ENCODE measurements around the gene PLCL2.

Gene PLCL2

GRCh38 chr3:16982460-16982859 is 97.7 kb downstream of the PLCL2 start:
- over 99% methylated on average over 5 of the region's 6 CpGs for WGBS
- Histone ChIP-seq H3K27ac (ENCODE audit: low read depth, low read length) (no peak overlapping the region), H3K4me1 (ENCODE audit: insufficient read depth, low read length) (no peaks in the 10 kb centered on the region), H3K9me3 (ENCODE audit: insufficient read depth, low read depth, low read length) (no peaks in the 10 kb centered on the region; the same call in 1 of the 2 replicates), H3K4me3 (ENCODE audit: low read length) (no peak overlapping the region), H3K9ac (ENCODE audit: low read depth, low read length) (no peak overlapping the region), H3K36me3 (ENCODE audit: insufficient read depth, low read length) (no peaks in the 10 kb centered on the region), H3K27me3 (ENCODE audit: insufficient read depth, low read length) (no peaks in the 10 kb centered on the region)

GRCh38 chr3:16985608-16986007 is 100.9 kb downstream of the PLCL2 start:
- no peak overlapping the region for H3K9ac ChIP-seq (ENCODE audit: low read depth, low read length)
- H3K9me3 ChIP-seq (ENCODE audit: insufficient read depth, low read depth, low read length), result no peaks in the 10 kb centered on the region
- no peaks in the 10 kb centered on the region for H3K36me3 ChIP-seq (ENCODE audit: insufficient read depth, low read length)
- no peak overlapping the region for H3K4me3 ChIP-seq (ENCODE audit: low read length)
- no peaks in the 10 kb centered on the region for H3K27me3 ChIP-seq (ENCODE audit: insufficient read depth, low read length)
- no peak overlapping the region for H3K27ac ChIP-seq (ENCODE audit: low read depth, low read length)
- no peaks in the 10 kb centered on the region for H3K4me1 ChIP-seq (ENCODE audit: insufficient read depth, low read length)
- WGBS, result 96% methylated on average over 2 of the region's 2 CpGs

- no peaks in the 10 kb centered on the region for H3K4me1 ChIP-seq (ENCODE audit: insufficient read depth, low read length)
Observed at GRCh38 chr3:16987141-16987540, 102.4 kb downstream of the PLCL2 start.

GRCh38 chr3:16990163-16990562 is 105.4 kb downstream of the PLCL2 start:
- H3K27ac ChIP-seq (ENCODE audit: low read depth, low read length), result no peak overlapping the region
- 95% methylated on average over 1 of the region's 1 CpG for WGBS
- H3K9ac ChIP-seq (ENCODE audit: low read depth, low read length), result no peak overlapping the region
- H3K4me1 ChIP-seq (ENCODE audit: insufficient read depth, low read length), result peaks cover 9% of the 10 kb centered on the region; the same call in 1 of the 2 replicates
- no peak overlapping the region for H3K4me3 ChIP-seq (ENCODE audit: low read length)
- no peaks in the 10 kb centered on the region for H3K36me3 ChIP-seq (ENCODE audit: insufficient read depth, low read length)
- H3K9me3 ChIP-seq (ENCODE audit: insufficient read depth, low read depth, low read length), result no peaks in the 10 kb centered on the region
- peaks cover 1% of the 10 kb centered on the region; the same call in 1 of the 2 replicates for H3K27me3 ChIP-seq (ENCODE audit: insufficient read depth, low read length)

More at GRCh38 chr3:16987141-16987540, 102.4 kb downstream of the PLCL2 start:
- Histone ChIP-seq H3K9ac (ENCODE audit: low read depth, low read length) (no peak overlapping the region), H3K36me3 (ENCODE audit: insufficient read depth, low read length) (no peaks in the 10 kb centered on the region), H3K4me3 (ENCODE audit: low read length) (no peak overlapping the region), H3K9me3 (ENCODE audit: insufficient read depth, low read depth, low read length) (no peaks in the 10 kb centered on the region), H3K27me3 (ENCODE audit: insufficient read depth, low read length) (no peaks in the 10 kb centered on the region; the same call in 1 of the 2 replicates), H3K27ac (ENCODE audit: low read depth, low read length) (no peak overlapping the region)
- 87% methylated on average over 4 of the region's 4 CpGs for WGBS

- Histone ChIP-seq H3K27ac (ENCODE audit: low read depth, low read length) (no peak overlapping the region), H3K36me3 (ENCODE audit: insufficient read depth, low read length) (no peaks in the 10 kb centered on the region), H3K9me3 (ENCODE audit: insufficient read depth, low read depth, low read length) (no peaks in the 10 kb centered on the region), H3K4me3 (ENCODE audit: low read length) (no peak overlapping the region), H3K4me1 (ENCODE audit: insufficient read depth, low read length) (peaks cover 18% of the 10 kb centered on the region; the same call in 1 of the 2 replicates), H3K27me3 (ENCODE audit: insufficient read depth, low read length) (peaks cover 22% of the 10 kb centered on the region), H3K9ac (ENCODE audit: low read depth, low read length) (no peak overlapping the region)
- WGBS, result 90% methylated on average over 3 of the region's 3 CpGs
Observed at GRCh38 chr3:16992198-16992597, 107.4 kb downstream of the PLCL2 start.

- no peaks in the 10 kb centered on the region for H3K9me3 ChIP-seq (ENCODE audit: insufficient read depth, low read depth, low read length)
- H3K36me3 ChIP-seq (ENCODE audit: insufficient read depth, low read length), result no peaks in the 10 kb centered on the region
- no peak overlapping the region for H3K27ac ChIP-seq (ENCODE audit: low read depth, low read length)
- H3K27me3 ChIP-seq (ENCODE audit: insufficient read depth, low read length), result peaks cover 32% of the 10 kb centered on the region
- no peak overlapping the region for H3K4me3 ChIP-seq (ENCODE audit: low read length)
- 100% methylated on average over 1 of the region's 1 CpG for WGBS
- H3K4me1 ChIP-seq (ENCODE audit: insufficient read depth, low read length), result peaks cover 18% of the 10 kb centered on the region; the same call in 1 of the 2 replicates
- no peak overlapping the region for H3K9ac ChIP-seq (ENCODE audit: low read depth, low read length)
Observed at GRCh38 chr3:16993227-16993626, 108.5 kb downstream of the PLCL2 start.

DNA sequence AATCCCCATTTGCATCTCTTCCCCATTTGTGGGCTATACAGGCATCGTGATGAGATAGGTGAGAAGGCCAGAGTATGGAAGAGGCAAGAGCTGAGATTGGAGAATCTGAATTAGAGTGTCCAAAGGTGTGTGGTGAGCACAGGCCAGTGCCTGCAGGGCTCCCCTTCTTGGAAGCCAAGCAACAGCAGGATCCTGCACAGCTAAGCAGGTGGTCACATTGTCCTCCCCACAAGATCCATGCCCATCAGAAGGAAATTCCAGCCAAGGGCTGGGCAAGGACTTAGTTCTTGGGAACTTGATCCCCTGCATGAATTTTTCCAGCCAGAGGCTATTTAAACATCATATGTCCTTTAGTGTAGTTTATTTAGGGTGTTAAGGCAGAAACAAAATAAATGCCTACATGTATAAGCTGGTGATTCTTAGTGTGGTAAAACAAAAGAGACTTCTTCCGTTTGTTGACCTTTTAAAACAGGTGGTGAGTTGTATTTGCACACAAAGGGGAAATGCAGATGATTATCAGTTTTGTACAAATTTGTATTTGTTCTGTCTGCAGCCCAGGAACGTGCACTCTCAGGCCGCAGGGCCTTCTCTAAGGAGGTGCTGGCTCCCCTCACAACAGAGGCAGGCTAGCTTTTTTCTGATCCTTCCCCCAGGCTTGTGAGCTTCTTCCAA is 110.2 kb downstream of the PLCL2 start:
- no peak overlapping the region for H3K4me3 ChIP-seq (ENCODE audit: low read length)
- no peak overlapping the region for H3K27ac ChIP-seq (ENCODE audit: low read depth, low read length)
- peaks cover 49% of the 10 kb centered on the region for H3K27me3 ChIP-seq (ENCODE audit: insufficient read depth, low read length)
- no peaks in the 10 kb centered on the region for H3K36me3 ChIP-seq (ENCODE audit: insufficient read depth, low read length)
- no peak overlapping the region for H3K9ac ChIP-seq (ENCODE audit: low read depth, low read length)
- peaks cover 23% of the 10 kb centered on the region; the same call in 1 of the 2 replicates for H3K4me1 ChIP-seq (ENCODE audit: insufficient read depth, low read length)
- WGBS, result 64% methylated on average over 4 of the region's 4 CpGs
- H3K9me3 ChIP-seq (ENCODE audit: insufficient read depth, low read depth, low read length), result no peaks in the 10 kb centered on the region

DNA sequence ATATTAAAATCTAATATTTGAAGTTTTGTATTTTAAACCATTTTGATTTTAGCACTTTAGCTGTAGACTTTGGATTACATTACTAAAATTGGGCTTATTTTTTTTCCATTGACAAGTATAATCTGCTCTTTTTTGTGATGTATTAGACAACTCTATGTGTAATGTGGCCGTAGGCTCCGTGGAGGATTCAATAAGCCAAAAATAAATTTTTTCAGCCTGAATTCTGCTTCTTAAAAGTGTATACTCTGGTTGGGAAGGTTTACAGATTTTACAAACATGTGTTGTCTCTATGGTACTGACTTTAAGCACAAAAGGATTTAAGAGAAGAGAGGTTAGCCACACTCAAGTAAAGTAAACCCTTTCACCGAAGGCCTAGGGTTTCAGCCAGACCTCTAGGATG is 110.8 kb downstream of the PLCL2 start:
- WGBS, result 98% methylated on average over 3 of the region's 3 CpGs
- H3K27ac ChIP-seq (ENCODE audit: low read depth, low read length), result no peak overlapping the region
- H3K4me3 ChIP-seq (ENCODE audit: low read length), result no peak overlapping the region
- peaks cover 55% of the 10 kb centered on the region for H3K27me3 ChIP-seq (ENCODE audit: insufficient read depth, low read length)
- H3K9ac ChIP-seq (ENCODE audit: low read depth, low read length), result no peak overlapping the region
- H3K9me3 ChIP-seq (ENCODE audit: insufficient read depth, low read depth, low read length), result no peaks in the 10 kb centered on the region
- no peaks in the 10 kb centered on the region for H3K36me3 ChIP-seq (ENCODE audit: insufficient read depth, low read length)
- peaks cover 23% of the 10 kb centered on the region; the same call in 1 of the 2 replicates for H3K4me1 ChIP-seq (ENCODE audit: insufficient read depth, low read length)

- H3K36me3 ChIP-seq (ENCODE audit: insufficient read depth, low read length), result no peaks in the 10 kb centered on the region
- H3K9me3 ChIP-seq (ENCODE audit: insufficient read depth, low read depth, low read length), result peaks cover 5% of the 10 kb centered on the region; the same call in 1 of the 2 replicates
- no peak overlapping the region for H3K9ac ChIP-seq (ENCODE audit: low read depth, low read length)
- no peak overlapping the region for H3K27ac ChIP-seq (ENCODE audit: low read depth, low read length)
- 98% methylated on average over 2 of the region's 3 CpGs for WGBS
- peaks cover 83% of the 10 kb centered on the region for H3K27me3 ChIP-seq (ENCODE audit: insufficient read depth, low read length)
- H3K4me3 ChIP-seq (ENCODE audit: low read length), result no peak overlapping the region
- peaks cover 25% of the 10 kb centered on the region; the same call in 1 of the 2 replicates for H3K4me1 ChIP-seq (ENCODE audit: insufficient read depth, low read length)
Observed at GRCh38 chr3:16998236-16998923, 113.6 kb downstream of the PLCL2 start.

- H3K9ac ChIP-seq (ENCODE audit: low read depth, low read length), result no peak overlapping the region
- 56% methylated on average over 2 of the region's 2 CpGs for WGBS
- peaks cover 5% of the 10 kb centered on the region; the same call in 1 of the 2 replicates for H3K9me3 ChIP-seq (ENCODE audit: insufficient read depth, low read depth, low read length)
- H3K27ac ChIP-seq (ENCODE audit: low read depth, low read length), result no peak overlapping the region
- peaks cover 25% of the 10 kb centered on the region; the same call in 1 of the 2 replicates for H3K4me1 ChIP-seq (ENCODE audit: insufficient read depth, low read length)
- H3K27me3 ChIP-seq (ENCODE audit: insufficient read depth, low read length), result peaks cover 91% of the 10 kb centered on the region
- no peaks in the 10 kb centered on the region for H3K36me3 ChIP-seq (ENCODE audit: insufficient read depth, low read length)
- H3K4me3 ChIP-seq (ENCODE audit: low read length), result no peak overlapping the region
Observed at GRCh38 chr3:16999161-16999560, 114.4 kb downstream of the PLCL2 start.

- Histone ChIP-seq H3K27ac (ENCODE audit: low read depth, low read length) (no peak overlapping the region), H3K36me3 (ENCODE audit: insufficient read depth, low read length) (no peaks in the 10 kb centered on the region), H3K27me3 (ENCODE audit: insufficient read depth, low read length) (peaks cover 97% of the 10 kb centered on the region), H3K4me3 (ENCODE audit: low read length) (no peak overlapping the region), H3K9ac (ENCODE audit: low read depth, low read length) (no peak overlapping the region), H3K9me3 (ENCODE audit: insufficient read depth, low read depth, low read length) (peaks cover 5% of the 10 kb centered on the region; the same call in 1 of the 2 replicates), H3K4me1 (ENCODE audit: insufficient read depth, low read length) (peaks cover 26% of the 10 kb centered on the region)
Observed at GRCh38 chr3:16999871-17000270, 115.1 kb downstream of the PLCL2 start.
